Lower leg skin (tissue), 3 donors: Measurements from ENCODE around the gene ZNF225.

Source experiments
- CTCF ChIP-seq, 3 donors: fragments of 450-650 bp; IDR thresholded peaks; one replicate each; pipeline ENCODE4 v1.5.1; 2016; ENCODE audit warnings: antibody characterized with exemption in 3 of 3, mild to moderate bottlenecking in 3 of 3, moderate library complexity in 2 of 3
- POLR2A ChIP-seq, 2 donors: fragments of 450-650 bp; IDR thresholded peaks; one replicate each; pipeline ENCODE4 v1.6.1; 2016 to 2017; ENCODE audit warnings: antibody characterized with exemption in 2 of 2, mild to moderate bottlenecking in 1 of 2, moderate library complexity in 1 of 2

DNA sequence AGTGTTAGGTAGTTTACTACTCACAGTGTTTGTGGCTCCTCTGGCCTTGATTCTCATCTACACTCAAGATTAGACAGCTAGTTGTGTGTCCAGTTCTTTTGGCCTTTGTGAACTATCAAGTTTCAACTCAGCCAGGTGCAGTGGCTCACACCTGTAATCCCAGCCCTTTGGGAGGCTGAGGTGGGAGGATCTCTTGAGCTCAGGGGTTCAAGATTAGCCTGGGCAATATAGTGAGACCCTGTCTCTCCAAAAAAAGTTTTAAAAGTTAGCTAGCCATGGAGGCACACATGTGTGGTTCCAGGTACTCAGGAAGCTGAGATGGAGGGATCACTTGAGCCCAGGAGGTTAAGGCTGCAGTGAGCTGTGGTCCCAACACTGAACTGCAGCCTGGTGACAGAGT, 67.8 kb downstream of the ZNF225 start:
- TF ChIP-seq CTCF (IDR thresholded peaks at IDR 0.05) (no peak), POLR2A (IDR thresholded peaks at IDR 0.05) (no peak)
